A549 (cell line): ENCODE data around the gene CLSTN1. TPM values are rescaled to one million over a fixed set of nuclear protein-coding genes. Genes with fewer than 3 reads are reported as not detected.

Experiments
- ATAC-seq, 2 experiments: fragments of 200-7000 bp in 1 of 2; fragments of >200 bp in 1 of 2; cut with Nextera tagmentation in 1 of 2; cut with Tn5 transposase in 1 of 2; 3 replicates each; pipeline versions ENCODE4 v1.8.0 to v1.9.1; 2018 to 2020; ENCODE audit warnings: mild to moderate bottlenecking in 1 of 2, moderate library complexity in 1 of 2
- CTCF ChIA-PET: fragments of 300-600 bp; sonication (Branson Sonifier 250); formaldehyde crosslinking; extraction: SDS; loops from one replicate; lab custom pipeline; 2021; ENCODE audit warnings: antibody characterized with exemption, inconsistent platforms; lab: Yijun Ruan, JAX
- POLR2A ChIA-PET: fragments of 350-600 bp; formaldehyde crosslinking; extraction: SDS; loops from one replicate; lab custom pipeline; 2021; ENCODE audit warnings: antibody characterized with exemption, inconsistent platforms; lab: Yijun Ruan, JAX
- DNase-seq, 2 experiments: peaks; one replicate each; pipeline versions ENCODE4 v3.0.0 to v3.0.0-alpha.2; 2011 to 2016; ENCODE audit warnings: low read depth in 1 of 2, low spot score in 1 of 2
- FAIRE-seq: peaks from 2 replicates; lab custom pipeline; 2011; peaks lifted over from hg19 to GRCh38; lab: Jason Lieb, UNC
- H3K27ac ChIP-seq, 2 experiments: fragments of >200 bp; sonication (Bioruptor Twin); formaldehyde crosslinking; 3 replicates each; pipeline ENCODE4 v1.5.1; 2016 to 2017
- H3K4me1 ChIP-seq: fragments of >200 bp; sonication (Bioruptor Twin); formaldehyde crosslinking; 3 replicates; pipeline ENCODE4 v1.6.1; 2016
- H3K4me2 ChIP-seq: fragments of >200 bp; sonication (Bioruptor Twin); formaldehyde crosslinking; 3 replicates; pipeline ENCODE4 v1.6.1; 2016
- H3K4me3 ChIP-seq: fragments of >200 bp; sonication (Bioruptor Twin); formaldehyde crosslinking; 3 replicates; pipeline ENCODE4 v1.5.1; 2016
- H3K9me3 ChIP-seq: fragments of >200 bp; sonication (Bioruptor Twin); formaldehyde crosslinking; 3 replicates; pipeline ENCODE4 v1.6.1; 2016
- CBX2 ChIP-seq: fragments of 200-600 bp; sonication (generic); IDR thresholded peaks from 2 replicates; pipeline ENCODE4 v1.6.1; 2016; ENCODE audit warnings: low read depth, mild to moderate bottlenecking, borderline replicate concordance
- EHF ChIP-seq: fragments of 250-450 bp; sonication (Bioruptor Pico); IDR thresholded peaks from 2 replicates; pipeline ENCODE4 v1.5.0; 2020; ENCODE audit warnings: mild to moderate bottlenecking
- EHMT2 ChIP-seq: fragments of 200-600 bp; sonication (generic); IDR thresholded peaks from 2 replicates; pipeline ENCODE4 v1.6.1; 2016; ENCODE audit warnings: antibody characterized with exemption, low read depth, mild to moderate bottlenecking, moderate library complexity
- EP300 ChIP-seq, 2 experiments: fragments of >200 bp; sonication (Bioruptor Twin); formaldehyde crosslinking; IDR thresholded peaks; 2 replicates in 1 of 2; 3 replicates in 1 of 2; pipeline ENCODE4 v1.6.1; 2016 to 2017
- GATA3 ChIP-seq: IDR thresholded peaks from 2 replicates; pipeline ENCODE4 v1.6.1; 2012; ENCODE audit warnings: borderline replicate concordance
- HDAC2 ChIP-seq: fragments of 200-600 bp; sonication (generic); IDR thresholded peaks from 2 replicates; pipeline ENCODE4 v1.6.1; 2016
- HEYL ChIP-seq: fragments of 250-450 bp; sonication (Bioruptor Pico); IDR thresholded peaks from 2 replicates; pipeline ENCODE4 v1.8.0; 2021; ENCODE audit warnings: mild to moderate bottlenecking, moderate library complexity
- HOXB5 ChIP-seq: fragments of 250-450 bp; sonication (Bioruptor Pico); IDR thresholded peaks from 2 replicates; pipeline ENCODE4 v1.5.0; 2020; ENCODE audit warnings: mild to moderate bottlenecking, moderate library complexity
- JUNB ChIP-seq: fragments of >200 bp; sonication (Bioruptor Twin); formaldehyde crosslinking; IDR thresholded peaks from 2 replicates; pipeline ENCODE4 v1.6.1; 2016
- KDM1A ChIP-seq: fragments of 200-600 bp; sonication (generic); IDR thresholded peaks from 2 replicates; pipeline ENCODE4 v1.6.1; 2016; ENCODE audit warnings: low read depth, mild to moderate bottlenecking
- KDM5A ChIP-seq: fragments of 200-600 bp; sonication (generic); IDR thresholded peaks from 2 replicates; pipeline ENCODE4 v1.6.1; 2016; ENCODE audit warnings: antibody characterized with exemption, mild to moderate bottlenecking
- MAFK ChIP-seq: fragments of 450-650 bp; IDR thresholded peaks from 2 replicates; pipeline ENCODE4 v1.6.1; 2014; ENCODE audit not compliant: partially characterized antibody
- MAZ ChIP-seq: fragments of 150-350 bp; IDR thresholded peaks from 2 replicates; pipeline ENCODE4 v1.6.1; 2014; ENCODE audit warnings: antibody characterized with exemption, low read depth, low read length, borderline replicate concordance
- MYC ChIP-seq: IDR thresholded peaks from 2 replicates; pipeline ENCODE4 v1.6.1; 2012; ENCODE audit warnings: mild to moderate bottlenecking, inconsistent platforms, low read length, improper control_type of control experiment, borderline replicate concordance
- NFE2L2 ChIP-seq: fragments of 150-350 bp; conservative IDR thresholded peaks from 2 replicates; pipeline ENCODE4 v1.6.1; 2014; ENCODE audit warnings: low read length
- POLR2AphosphoS2 ChIP-seq: conservative IDR thresholded peaks from 2 replicates; pipeline ENCODE4 v1.6.1; 2012; ENCODE audit warnings: low read length, improper control_type of control experiment, inconsistent platforms
- RNF2 ChIP-seq: fragments of 200-600 bp; sonication (generic); IDR thresholded peaks from 2 replicates; pipeline ENCODE4 v1.6.1; 2016; ENCODE audit warnings: low read depth, mild to moderate bottlenecking, antibody characterized with exemption, moderate library complexity, borderline replicate concordance
- TFCP2L1 ChIP-seq: fragments of 250-450 bp; sonication (Bioruptor Pico); IDR thresholded peaks from 2 replicates; pipeline ENCODE4 v1.5.0; 2021; ENCODE audit warnings: mild to moderate bottlenecking
- ZC3H11A ChIP-seq: fragments of 450-650 bp; IDR thresholded peaks from 2 replicates; pipeline ENCODE4 v1.6.1; 2014; ENCODE audit warnings: antibody characterized with exemption, mild to moderate bottlenecking
- ZFP36 ChIP-seq: fragments of 450-650 bp; IDR thresholded peaks from 2 replicates; pipeline ENCODE4 v1.6.1; 2014; ENCODE audit warnings: borderline replicate concordance; ENCODE audit not compliant: partially characterized antibody
- ZNF302 ChIP-seq: fragments of 250-450 bp; sonication (Bioruptor Pico); IDR thresholded peaks from 2 replicates; pipeline ENCODE4 v1.9.0; 2021; ENCODE audit warnings: inconsistent platforms, mild to moderate bottlenecking, moderate library complexity
- WGBS: methylation state at CpG from one replicate; pipeline ENCODE4 v1.1.6; 2017; ENCODE audit errors: missing lambda C conversion rate; 5-methylcytosine and 5-hydroxymethylcytosine counted together
- polyA plus RNA-seq, 4 experiments: library from polyadenylated mRNA; depleted of rRNA in 3 of 4; stranded (reverse); fragments of >200 nt; fragmentation: RNase III in 1 of 4; extraction: RNeasy Plus Mini Kit Qiagen cat#74134 plus additional on column Dnase treatment in 1 of 4; gene quantifications; 2 replicates in 3 of 4; 3 replicates in 1 of 4; pipeline ENCODE4 v1.2.3, GENCODE V29; 2011 to 2017
- TF ChIP-seq, protein P1 (sequence below): IDR thresholded peaks from 2 replicates; pipeline ENCODE4 v1.6.1; 2012
- TF ChIP-seq, protein P2 (sequence below): IDR thresholded peaks from 2 replicates; pipeline ENCODE4 v1.6.1; 2012
- TF ChIP-seq, protein P3 (sequence below): fragments of 150-350 bp; IDR thresholded peaks from 2 replicates; pipeline ENCODE4 v1.6.1; 2014; ENCODE audit warnings: low read depth, mild to moderate bottlenecking, low read length
- TF ChIP-seq, protein P4 (sequence below): fragments of 250-450 bp; sonication (Bioruptor Pico); IDR thresholded peaks from 2 replicates; pipeline ENCODE4 v1.5.0; 2020; ENCODE audit warnings: low read depth, mild to moderate bottlenecking, moderate library complexity
- TF ChIP-seq, protein P5 (sequence below): IDR thresholded peaks from 2 replicates; pipeline ENCODE4 v1.6.1; 2012; ENCODE audit warnings: low read depth, borderline replicate concordance
- TF ChIP-seq, protein P6 (sequence below): fragments of 200-600 bp; sonication (generic); IDR thresholded peaks from 2 replicates; pipeline ENCODE4 v1.6.1; 2016; ENCODE audit warnings: antibody characterized with exemption, mild to moderate bottlenecking, moderate library complexity

CLSTN1 gene
- polyA plus RNA-seq, 2 of the 4 experiments (the other 2 are of a cell fraction): 27.3 to 56.1 TPM

DNA sequence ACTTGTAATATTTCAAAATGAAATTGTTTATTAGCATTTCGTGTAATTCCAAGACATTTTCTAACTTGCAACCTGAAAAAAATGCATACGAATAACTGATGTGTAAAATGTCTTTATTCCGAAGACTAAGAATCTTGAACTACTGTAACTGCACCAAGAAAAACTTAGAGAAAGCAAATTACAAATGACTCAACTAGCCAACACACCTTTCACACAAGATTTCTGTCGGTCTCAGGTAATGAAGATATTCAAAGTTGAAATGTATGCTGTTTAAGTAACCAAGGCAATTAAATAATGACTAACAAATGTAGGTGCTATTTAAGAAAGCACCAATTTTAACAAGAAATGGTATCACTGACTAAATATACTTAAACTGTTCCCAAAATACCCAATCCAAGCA is 2.1 kb downstream of the CLSTN1 start:
- TF ChIP-seq KDM1A: no peak
- no peak for TF ChIP-seq GATA3
- TF ChIP-seq HEYL: no peak
- no peak for TF ChIP-seq CBX2
- TF ChIP-seq MAFK: no peak
- TF ChIP-seq, all 56 proteins: peak for 0
- CTCF ChIA-PET: interaction anchor here (1.8 kb wide), 1 partner anchor 195 kb away, joined by 4 read pairs; no protein-coding TSS in a partner anchor
- no peak overlapping the region for H3K27ac ChIP-seq

DNA sequence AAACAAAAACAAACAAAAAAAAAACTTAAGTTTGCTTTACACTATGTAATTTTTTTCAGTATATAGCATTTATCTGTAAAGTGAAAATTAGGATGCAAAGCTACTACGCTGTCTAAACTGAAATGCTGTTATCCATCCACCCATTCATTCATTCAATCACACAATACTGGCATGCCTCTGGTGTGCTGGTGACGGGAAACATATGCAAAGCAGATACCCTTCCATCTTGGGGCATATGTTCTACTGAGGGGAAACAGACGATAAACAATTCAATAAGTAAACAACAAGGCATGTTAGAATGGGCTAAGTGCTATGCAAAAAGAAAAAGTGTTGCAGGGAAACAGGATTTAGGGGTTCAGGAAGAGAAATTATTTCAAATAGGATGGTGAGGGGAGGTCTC is 3.2 kb downstream of the CLSTN1 start:
- Histone ChIP-seq H3K4me1 (peaks cover 43% of the 10 kb centered on the region), H3K4me2 (no peak overlapping the region; the same call in 2 of the 3 replicates), H3K27ac (no peak overlapping the region), H3K4me3 (no peak overlapping the region), H3K9me3 (no peaks in the 10 kb centered on the region)
- POLR2A ChIA-PET: no interaction called here
- CTCF ChIA-PET: interaction anchor here (0.6 to 1.3 kb wide), 3 partner anchors 24 to 93 kb away, joined by 3 to 4 read pairs (median 3); no protein-coding TSS in a partner anchor
- no peak for ATAC-seq
- WGBS: 91% methylated on average over 3 of the region's 3 CpGs
- DNase-seq: no peak
- FAIRE-seq: no peak
- no peak for TF ChIP-seq EHF
- TF ChIP-seq ZNF302 (CRISPR knock-in tag): no peak
- TF ChIP-seq TFCP2L1 (CRISPR knock-in tag): no peak
- TF ChIP-seq, protein P1, sequence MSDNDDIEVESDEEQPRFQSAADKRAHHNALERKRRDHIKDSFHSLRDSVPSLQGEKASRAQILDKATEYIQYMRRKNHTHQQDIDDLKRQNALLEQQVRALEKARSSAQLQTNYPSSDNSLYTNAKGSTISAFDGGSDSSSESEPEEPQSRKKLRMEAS: no peak
- TF ChIP-seq, protein P2, sequence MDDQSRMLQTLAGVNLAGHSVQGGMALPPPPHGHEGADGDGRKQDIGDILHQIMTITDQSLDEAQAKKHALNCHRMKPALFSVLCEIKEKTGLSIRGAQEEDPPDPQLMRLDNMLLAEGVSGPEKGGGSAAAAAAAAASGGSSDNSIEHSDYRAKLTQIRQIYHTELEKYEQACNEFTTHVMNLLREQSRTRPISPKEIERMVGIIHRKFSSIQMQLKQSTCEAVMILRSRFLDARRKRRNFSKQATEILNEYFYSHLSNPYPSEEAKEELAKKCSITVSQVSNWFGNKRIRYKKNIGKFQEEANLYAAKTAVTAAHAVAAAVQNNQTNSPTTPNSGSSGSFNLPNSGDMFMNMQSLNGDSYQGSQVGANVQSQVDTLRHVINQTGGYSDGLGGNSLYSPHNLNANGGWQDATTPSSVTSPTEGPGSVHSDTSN: no peak
- TF ChIP-seq HOXB5 (CRISPR knock-in tag): no peak
- no peak for TF ChIP-seq EHMT2
- TF ChIP-seq, protein P3, sequence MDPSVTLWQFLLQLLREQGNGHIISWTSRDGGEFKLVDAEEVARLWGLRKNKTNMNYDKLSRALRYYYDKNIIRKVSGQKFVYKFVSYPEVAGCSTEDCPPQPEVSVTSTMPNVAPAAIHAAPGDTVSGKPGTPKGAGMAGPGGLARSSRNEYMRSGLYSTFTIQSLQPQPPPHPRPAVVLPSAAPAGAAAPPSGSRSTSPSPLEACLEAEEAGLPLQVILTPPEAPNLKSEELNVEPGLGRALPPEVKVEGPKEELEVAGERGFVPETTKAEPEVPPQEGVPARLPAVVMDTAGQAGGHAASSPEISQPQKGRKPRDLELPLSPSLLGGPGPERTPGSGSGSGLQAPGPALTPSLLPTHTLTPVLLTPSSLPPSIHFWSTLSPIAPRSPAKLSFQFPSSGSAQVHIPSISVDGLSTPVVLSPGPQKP: no peak
- TF ChIP-seq NFE2L2: no peak
- TF ChIP-seq MAZ: no peak
- no peak for TF ChIP-seq POLR2AphosphoS2
- no peak for TF ChIP-seq MYC
- TF ChIP-seq EP300 (IDR thresholded peaks at IDR 0.05): no peak
- TF ChIP-seq GATA3: no peak
- no peak for TF ChIP-seq ZC3H11A
- no peak for TF ChIP-seq JUNB
- TF ChIP-seq HEYL: no peak

More for the DNA sequence above, 2.1 kb downstream of the CLSTN1 start:
- no peak for ATAC-seq
- 71% methylated on average over 4 of the region's 4 CpGs for WGBS
- Histone ChIP-seq H3K9me3 (no peaks in the 10 kb centered on the region), H3K4me2 (peak overlapping the region; percentile 97), H3K4me3 (no peak overlapping the region), H3K4me1 (peaks cover 45% of the 10 kb centered on the region)
- no peak for FAIRE-seq
- no peak for DNase-seq
- POLR2A ChIA-PET: no interaction called here

DNA sequence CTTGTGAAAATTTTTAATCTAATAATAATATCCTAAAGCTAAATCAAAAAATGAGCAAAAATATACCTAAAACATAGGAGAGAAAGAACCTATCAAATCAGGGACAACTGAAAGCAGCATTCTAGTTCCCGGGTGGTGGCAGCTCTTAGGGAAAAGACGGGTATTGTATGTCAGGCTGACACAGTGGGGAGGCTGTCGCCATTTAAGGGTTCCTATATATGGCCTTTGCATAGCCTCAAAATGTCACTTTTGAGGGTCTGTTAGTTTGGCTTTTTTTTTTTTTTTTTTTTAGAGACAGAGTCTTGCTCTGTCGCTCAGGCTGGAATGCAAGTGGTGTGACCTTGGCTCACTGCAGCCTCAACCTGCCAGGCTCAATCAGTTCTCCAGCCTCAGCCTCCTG is 6.0 kb downstream of the CLSTN1 start:
- FAIRE-seq (no peak), ATAC-seq (no peak), DNase-seq (no peak)
- no peaks in the 10 kb centered on the region for H3K9me3 ChIP-seq
- WGBS: 93% methylated on average over 4 of the region's 4 CpGs
- ChIA-PET CTCF (interaction anchor here (1.2 to 2.3 kb wide), 3 partner anchors 33 to 126 kb away, joined by 3 to 6 read pairs (median 3); partner anchors contain the start of genes LZIC and NMNAT1), POLR2A (no interaction called here)
- peaks cover 47% of the 10 kb centered on the region for H3K4me1 ChIP-seq
- no peak overlapping the region for H3K27ac ChIP-seq
- no peak overlapping the region for H3K4me3 ChIP-seq
- no peak overlapping the region for H3K4me2 ChIP-seq
- TF ChIP-seq, protein P4, sequence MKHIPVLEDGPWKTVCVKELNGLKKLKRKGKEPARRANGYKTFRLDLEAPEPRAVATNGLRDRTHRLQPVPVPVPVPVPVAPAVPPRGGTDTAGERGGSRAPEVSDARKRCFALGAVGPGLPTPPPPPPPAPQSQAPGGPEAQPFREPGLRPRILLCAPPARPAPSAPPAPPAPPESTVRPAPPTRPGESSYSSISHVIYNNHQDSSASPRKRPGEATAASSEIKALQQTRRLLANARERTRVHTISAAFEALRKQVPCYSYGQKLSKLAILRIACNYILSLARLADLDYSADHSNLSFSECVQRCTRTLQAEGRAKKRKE (CRISPR knock-in tag): no peak
- TF ChIP-seq HOXB5 (CRISPR knock-in tag): no peak
- no peak for TF ChIP-seq ZC3H11A
- TF ChIP-seq HDAC2: no peak
- TF ChIP-seq RNF2: no peak
- TF ChIP-seq KDM5A: no peak
- no peak for TF ChIP-seq MYC
- no peak for TF ChIP-seq ZFP36
- TF ChIP-seq, protein P5, sequence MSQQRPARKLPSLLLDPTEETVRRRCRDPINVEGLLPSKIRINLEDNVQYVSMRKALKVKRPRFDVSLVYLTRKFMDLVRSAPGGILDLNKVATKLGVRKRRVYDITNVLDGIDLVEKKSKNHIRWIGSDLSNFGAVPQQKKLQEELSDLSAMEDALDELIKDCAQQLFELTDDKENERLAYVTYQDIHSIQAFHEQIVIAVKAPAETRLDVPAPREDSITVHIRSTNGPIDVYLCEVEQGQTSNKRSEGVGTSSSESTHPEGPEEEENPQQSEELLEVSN: no peak
- TF ChIP-seq, protein P6, sequence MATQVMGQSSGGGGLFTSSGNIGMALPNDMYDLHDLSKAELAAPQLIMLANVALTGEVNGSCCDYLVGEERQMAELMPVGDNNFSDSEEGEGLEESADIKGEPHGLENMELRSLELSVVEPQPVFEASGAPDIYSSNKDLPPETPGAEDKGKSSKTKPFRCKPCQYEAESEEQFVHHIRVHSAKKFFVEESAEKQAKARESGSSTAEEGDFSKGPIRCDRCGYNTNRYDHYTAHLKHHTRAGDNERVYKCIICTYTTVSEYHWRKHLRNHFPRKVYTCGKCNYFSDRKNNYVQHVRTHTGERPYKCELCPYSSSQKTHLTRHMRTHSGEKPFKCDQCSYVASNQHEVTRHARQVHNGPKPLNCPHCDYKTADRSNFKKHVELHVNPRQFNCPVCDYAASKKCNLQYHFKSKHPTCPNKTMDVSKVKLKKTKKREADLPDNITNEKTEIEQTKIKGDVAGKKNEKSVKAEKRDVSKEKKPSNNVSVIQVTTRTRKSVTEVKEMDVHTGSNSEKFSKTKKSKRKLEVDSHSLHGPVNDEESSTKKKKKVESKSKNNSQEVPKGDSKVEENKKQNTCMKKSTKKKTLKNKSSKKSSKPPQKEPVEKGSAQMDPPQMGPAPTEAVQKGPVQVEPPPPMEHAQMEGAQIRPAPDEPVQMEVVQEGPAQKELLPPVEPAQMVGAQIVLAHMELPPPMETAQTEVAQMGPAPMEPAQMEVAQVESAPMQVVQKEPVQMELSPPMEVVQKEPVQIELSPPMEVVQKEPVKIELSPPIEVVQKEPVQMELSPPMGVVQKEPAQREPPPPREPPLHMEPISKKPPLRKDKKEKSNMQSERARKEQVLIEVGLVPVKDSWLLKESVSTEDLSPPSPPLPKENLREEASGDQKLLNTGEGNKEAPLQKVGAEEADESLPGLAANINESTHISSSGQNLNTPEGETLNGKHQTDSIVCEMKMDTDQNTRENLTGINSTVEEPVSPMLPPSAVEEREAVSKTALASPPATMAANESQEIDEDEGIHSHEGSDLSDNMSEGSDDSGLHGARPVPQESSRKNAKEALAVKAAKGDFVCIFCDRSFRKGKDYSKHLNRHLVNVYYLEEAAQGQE: no peak
